ENCODE measurements around the gene GRIA4. TPM values are rescaled to one million over a fixed set of nuclear protein-coding genes. Genes with fewer than 3 reads are reported as not detected.
"Not testable (repeated sequence)": the region's sequence is repeated elsewhere in the genome, so short reads cannot be mapped to it uniquely, and the experiment has no call there.

The GRIA4 gene
- polyA plus RNA-seq, 3 donors = 0.51 to 0.94 (median 0.72) TPM

- no peak for DNase-seq (ENCODE audit: low read depth in 3 of 3, low spot score in 2 of 3)
Measured at GRCh38 chr11:105979997-105980703, 370.3 kb downstream of the GRIA4 start.

- DNase-seq (ENCODE audit: low read depth in 3 of 3, low spot score in 2 of 3) = no peak
Measured at GRCh38 chr11:105986554-105986953, 376.7 kb downstream of the GRIA4 start.

- DNase-seq (ENCODE audit: low read depth in 3 of 3, low spot score in 2 of 3) = no peak
Measured at GRCh38 chr11:105988197-105988596, 378.3 kb downstream of the GRIA4 start.

GRCh38 chr11:105989124-105989523 is 379.3 kb downstream of the GRIA4 start:
- DNase-seq (ENCODE audit: low read depth in 3 of 3, low spot score in 2 of 3) = no peak

- DNase-seq (ENCODE audit: low read depth in 3 of 3, low spot score in 2 of 3) = no peak
Measured at GRCh38 chr11:105991888-105992287, 382.0 kb downstream of the GRIA4 start.

- DNase-seq (ENCODE audit: low read depth in 3 of 3, low spot score in 2 of 3) = no peak
Measured at GRCh38 chr11:106001304-106002012, 391.6 kb downstream of the GRIA4 start.

- DNase-seq (ENCODE audit: low read depth in 3 of 3, low spot score in 2 of 3) = not testable (repeated sequence)
Measured at GRCh38 chr11:106003094-106003493, 393.2 kb downstream of the GRIA4 start.

- DNase-seq (ENCODE audit: low read depth in 3 of 3, low spot score in 2 of 3) = no peak
Measured at GRCh38 chr11:106011481-106011880, 401.6 kb downstream of the GRIA4 start.

GRCh38 chr11:106012744-106013143 is 402.9 kb downstream of the GRIA4 start:
- no peak for DNase-seq (ENCODE audit: low read depth in 3 of 3, low spot score in 2 of 3)

GRCh38 chr11:106014035-106014434 is 404.2 kb downstream of the GRIA4 start:
- no peak for DNase-seq (ENCODE audit: low read depth in 3 of 3, low spot score in 2 of 3)

GRCh38 chr11:106014620-106015019 is 404.7 kb downstream of the GRIA4 start:
- DNase-seq (ENCODE audit: low read depth in 3 of 3, low spot score in 2 of 3) = no peak

GRCh38 chr11:106015066-106015465 is 405.2 kb downstream of the GRIA4 start:
- no peak for DNase-seq (ENCODE audit: low read depth in 3 of 3, low spot score in 2 of 3)

- no peak for DNase-seq (ENCODE audit: low read depth in 3 of 3, low spot score in 2 of 3)
Measured at GRCh38 chr11:106017093-106017492, 407.2 kb downstream of the GRIA4 start.

- DNase-seq (ENCODE audit: low read depth in 3 of 3, low spot score in 2 of 3) = peak in 1 of 3 donors; percentile 23
Measured at GRCh38 chr11:106021181-106021966, 411.5 kb downstream of the GRIA4 start.

- peak; percentile 97 to 98 (median 98) for DNase-seq (ENCODE audit: low read depth in 3 of 3, low spot score in 2 of 3)
Measured at GRCh38 chr11:106021967-106022794, 412.3 kb downstream of the GRIA4 start, which contains the start of gene MSANTD4. MSANTD4 (minus strand) TSS chr11:106022240; CDS start chr11:106010917, 11,323 bp downstream.

GRCh38 chr11:106022795-106023275 is 413.0 kb downstream of the GRIA4 start:
- no peak for DNase-seq (ENCODE audit: low read depth in 3 of 3, low spot score in 2 of 3)

- no peak for DNase-seq (ENCODE audit: low read depth in 3 of 3, low spot score in 2 of 3)
Measured at GRCh38 chr11:106030609-106031008, 420.7 kb downstream of the GRIA4 start.

- no peak for DNase-seq (ENCODE audit: low read depth in 3 of 3, low spot score in 2 of 3)
Measured at GRCh38 chr11:106031202-106031810, 421.4 kb downstream of the GRIA4 start.
